Caco-2 (cell line): Measurements from ENCODE around the gene PLA2G1B. TPM values are rescaled to one million over a fixed set of nuclear protein-coding genes. Genes with fewer than 3 reads are reported as not detected.

Source experiments
- Bru-seq: library from RNA; stranded (reverse); fragments of 400-500 nt; gene quantifications from one replicate; lab custom pipeline; 2021; lab: Mats Ljungman, UMichigan
- BruChase-seq, 2 experiments: library from RNA; stranded (reverse); fragments of 400-500 nt; gene quantifications; one replicate each; lab custom pipeline; 2021; lab: Mats Ljungman, UMichigan
- BruUV-seq: library from RNA; stranded (reverse); fragments of 400-500 nt; replicated peaks from 2 replicates; lab custom pipeline; 2021; lab: Mats Ljungman, UMichigan
- CTCF ChIA-PET: fragments of 300-600 bp; sonication (Branson Sonifier 250); formaldehyde crosslinking; loops from one replicate; lab custom pipeline; 2022; ENCODE audit warnings: antibody characterized with exemption; lab: Charles Lee
- POLR2A ChIA-PET: fragments of 300-600 bp; sonication (Branson Sonifier 250); formaldehyde crosslinking; loops from one replicate; lab custom pipeline; 2022; ENCODE audit warnings: antibody characterized with exemption; lab: Charles Lee
- DNase-seq, 2 experiments: peaks; one replicate each; pipeline versions ENCODE4 v3.0.0 to v3.0.0-alpha.2; 2020 to 2022
- H3K27me3 ChIP-seq: replicated peaks from 2 replicates; pipeline ENCODE4 v1.6.0; 2011; ENCODE audit warnings: low read length; ENCODE audit not compliant: control insufficient read depth, insufficient read depth
- H3K36me3 ChIP-seq: 2 replicates; pipeline ENCODE4 v1.5.1; 2011; ENCODE audit warnings: low read length; ENCODE audit not compliant: control insufficient read depth, insufficient read depth
- H3K4me1 ChIP-seq: fragments of 250-450 bp; sonication (Bioruptor Pico); 2 replicates; pipeline ENCODE4 v1.5.1; 2020; ENCODE audit warnings: mild to moderate bottlenecking
- H3K4me3 ChIP-seq: 2 replicates; pipeline ENCODE4 v1.5.1; 2011; ENCODE audit warnings: low read depth, mild to moderate bottlenecking, control low read depth, low read length
- H3K9me3 ChIP-seq: fragments of 250-450 bp; sonication (Bioruptor Pico); 2 replicates; pipeline ENCODE4 v1.5.1; 2020; ENCODE audit warnings: mild to moderate bottlenecking, moderate library complexity
- H3K27ac Mint-ChIP-seq: one replicate; pipeline ENCODE4 v1.8.0; 2022; ENCODE audit warnings: mixed read lengths; ENCODE audit not compliant: unreplicated experiment
- H3K27me3 Mint-ChIP-seq: one replicate; pipeline ENCODE4 v1.8.0; 2022; ENCODE audit warnings: mixed read lengths; ENCODE audit not compliant: insufficient read depth, unreplicated experiment
- H3K36me3 Mint-ChIP-seq: one replicate; pipeline ENCODE4 v1.8.0; 2022; ENCODE audit warnings: mild to moderate bottlenecking, mixed read lengths; ENCODE audit not compliant: insufficient read depth, unreplicated experiment
- H3K4me1 Mint-ChIP-seq: one replicate; pipeline ENCODE4 v1.8.0; 2022; ENCODE audit warnings: low read depth, mixed read lengths; ENCODE audit not compliant: unreplicated experiment
- H3K4me3 Mint-ChIP-seq: one replicate; pipeline ENCODE4 v1.8.0; 2022; ENCODE audit warnings: mild to moderate bottlenecking, moderate library complexity, mixed read lengths; ENCODE audit not compliant: unreplicated experiment
- H3K9me3 Mint-ChIP-seq: one replicate; pipeline ENCODE4 v1.8.0; 2022; ENCODE audit warnings: mixed read lengths; ENCODE audit not compliant: unreplicated experiment
- CTCF ChIP-seq, 2 experiments: fragments of 200-600 bp in 1 of 2; IDR thresholded peaks; 1 replicate in 1 of 2; 2 replicates in 1 of 2; pipeline versions ENCODE4 v1.5.1 to v1.8.0; 2011 to 2022; ENCODE audit warnings: antibody characterized with exemption in 1 of 2, control low read depth in 1 of 2, inconsistent platforms in 1 of 2, low read depth in 1 of 2, low read length in 1 of 2, mild to moderate bottlenecking in 1 of 2, moderate library complexity in 1 of 2; ENCODE audit not compliant: insufficient read depth in 1 of 2, severe bottlenecking in 1 of 2, unreplicated experiment in 1 of 2
- intact Hi-C: fragments of 100-400 bp; cut with micrococcal nuclease; formaldehyde crosslinking; loops from one replicate; pipeline ENCODE4 v1.10.0; 2022; ENCODE audit not compliant: unreplicated experiment
- long read RNA-seq: library from polyadenylated mRNA; stranded (forward); transcript quantifications from one replicate; pipeline ENCODE4 v2.0.0, GENCODE V29; 2022
- total RNA-seq: library from RNA; stranded (reverse); gene quantifications from 2 replicates; pipeline ENCODE4 v1.2.3, GENCODE V29; 2022

PLA2G1B gene
- not detected in 2 replicates for total RNA-seq
- not detected for Bru-seq, nascent RNA
- BruChase-seq, experiment 1, labeled RNA remaining after a 2-hour chase, result not detected
- not detected for BruChase-seq, experiment 2, labeled RNA remaining after a 6-hour chase
- long read RNA-seq, result 0 reads

GRCh38 chr12:120327593-120327992 is at the start of gene PLA2G1B:
Gene PLA2G1B, minus strand, starts transcription at chr12:120327779. Its CDS starts 26 bp downstream, at chr12:120327753.
- Mint-ChIP-seq H3K27me3 (no peaks in the 10 kb centered on the region), H3K9me3 (no peaks in the 10 kb centered on the region), H3K36me3 (no peaks in the 10 kb centered on the region), H3K27ac (no peak within 1 kb of the TSS), H3K4me3 (no peak within 1 kb of the TSS), H3K4me1 (peaks cover 7% of the 10 kb centered on the region)
- Histone ChIP-seq H3K27me3 (no peaks in the 10 kb centered on the region), H3K4me3 (no peak within 1 kb of the TSS), H3K36me3 (no peaks in the 10 kb centered on the region), H3K4me1 (no peaks in the 10 kb centered on the region), H3K9me3 (no peaks in the 10 kb centered on the region)
- no peak for DNase-seq
- ChIA-PET POLR2A (no interaction called here), CTCF (interaction anchor here (0.6 kb wide), 2 partner anchors 103 to 258 kb away, joined by 3 read pairs; no protein-coding TSS in a partner anchor)
- intact Hi-C loops, result loop anchor here (5.0 kb wide), 1 partner anchor 255 kb away; the partner anchor contains the start of gene POP5
- TF ChIP-seq CTCF (IDR thresholded peaks at IDR 0.05; ENCODE audit: insufficient read depth in 1 of 2, low read depth in 1 of 2, low read length in 1 of 2, severe bottlenecking in 1 of 2, unreplicated experiment in 1 of 2), result no peak
- BruUV-seq, result no TSS peak

DNA sequence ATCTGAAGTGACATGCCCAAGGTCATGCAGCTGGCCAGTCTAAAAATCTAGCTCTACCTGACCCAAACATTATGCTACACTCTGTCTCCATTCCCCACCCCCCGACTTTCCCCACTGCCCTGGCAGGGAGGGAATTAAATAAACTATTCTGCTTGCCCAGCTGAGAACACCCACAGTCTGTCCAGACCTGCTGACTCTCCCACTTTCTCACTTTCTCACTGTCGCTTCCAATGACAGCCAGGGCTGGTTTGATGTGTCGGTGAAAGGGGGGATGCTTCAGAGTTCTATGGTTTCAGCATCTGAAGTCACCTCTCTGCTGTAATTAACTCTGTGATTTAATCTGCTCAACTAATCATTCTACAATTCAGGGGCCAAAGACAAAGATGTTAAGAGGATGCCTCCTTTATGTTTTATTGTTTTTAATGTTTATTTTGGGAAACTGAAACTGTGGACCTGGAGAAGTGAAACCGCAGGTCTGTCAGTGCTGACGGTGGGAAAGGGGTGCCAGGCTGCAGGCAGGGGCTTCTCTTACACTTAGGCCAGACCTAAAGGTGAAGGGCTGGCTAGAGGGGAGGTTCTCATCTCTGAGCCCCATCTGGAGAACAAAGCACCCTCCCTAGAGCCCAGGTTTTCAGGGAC is 49.5 kb upstream of the PLA2G1B start:
- no peak overlapping the region for H3K4me3 Mint-ChIP-seq
- H3K9me3 Mint-ChIP-seq, result no peaks in the 10 kb centered on the region
- POLR2A ChIA-PET, result no interaction called here
- intact Hi-C loops, result no loop called here
- BruUV-seq, result no TSS peak
- no peak overlapping the region for H3K4me3 ChIP-seq
- H3K27ac Mint-ChIP-seq, result no peak overlapping the region
- H3K36me3 Mint-ChIP-seq, result no peaks in the 10 kb centered on the region
- H3K9me3 ChIP-seq, result no peaks in the 10 kb centered on the region
- DNase-seq, result no peak
- H3K27me3 Mint-ChIP-seq, result peaks cover 2% of the 10 kb centered on the region
- CTCF ChIA-PET, result no interaction called here
- H3K4me1 ChIP-seq, result peaks cover 7% of the 10 kb centered on the region
- H3K4me1 Mint-ChIP-seq, result peaks cover 8% of the 10 kb centered on the region
- no peaks in the 10 kb centered on the region for H3K36me3 ChIP-seq
- H3K27me3 ChIP-seq, result no peaks in the 10 kb centered on the region
- no peak for TF ChIP-seq CTCF (IDR thresholded peaks at IDR 0.05; ENCODE audit: insufficient read depth in 1 of 2, low read depth in 1 of 2, low read length in 1 of 2, severe bottlenecking in 1 of 2, unreplicated experiment in 1 of 2)

GRCh38 chr12:120376416-120376815 is 48.8 kb upstream of the PLA2G1B start:
- Histone ChIP-seq H3K4me3 (no peak overlapping the region), H3K4me1 (peaks cover under 1% of the 10 kb centered on the region), H3K9me3 (no peaks in the 10 kb centered on the region), H3K27me3 (no peaks in the 10 kb centered on the region), H3K36me3 (no peaks in the 10 kb centered on the region)
- Mint-ChIP-seq H3K36me3 (no peaks in the 10 kb centered on the region), H3K27me3 (peaks cover 5% of the 10 kb centered on the region), H3K27ac (no peak overlapping the region), H3K4me3 (no peak overlapping the region), H3K9me3 (no peaks in the 10 kb centered on the region), H3K4me1 (peaks cover 1% of the 10 kb centered on the region)
- intact Hi-C loops, result no loop called here
- no peak for TF ChIP-seq CTCF (IDR thresholded peaks at IDR 0.05; ENCODE audit: insufficient read depth in 1 of 2, low read depth in 1 of 2, low read length in 1 of 2, severe bottlenecking in 1 of 2, unreplicated experiment in 1 of 2)
- POLR2A ChIA-PET, result no interaction called here
- DNase-seq, result no peak
- BruUV-seq, result no TSS peak
- CTCF ChIA-PET, result no interaction called here
